Ascending aorta (tissue), 2 donors: Measurements from ENCODE around the gene FOXJ2. TPM values are rescaled to one million over a fixed set of nuclear protein-coding genes. Genes with fewer than 3 reads are reported as not detected.
"Not testable (repeated sequence)": the region's sequence is repeated elsewhere in the genome, so short reads cannot be mapped to it uniquely, and the experiment has no call there.

Experiments used
- DNase-seq, 2 donors: peaks; one replicate each; pipeline ENCODE4 v3.0.0-alpha.2; 2019; ENCODE audit warnings: low spot score in 2 of 2
- H3K27ac ChIP-seq, 2 donors: fragments of 200-600 bp; sonication (generic); one replicate each; pipeline ENCODE4 v1.5.1; 2016 to 2017; ENCODE audit warnings: mild to moderate bottlenecking in 1 of 2
- H3K27me3 ChIP-seq: fragments of 200-600 bp; sonication (generic); one replicate; pipeline ENCODE4 v1.5.1; 2017
- H3K36me3 ChIP-seq, 2 donors: fragments of 200-600 bp; sonication (generic); one replicate each; pipeline ENCODE4 v1.5.1; 2016
- H3K4me1 ChIP-seq, 2 donors: fragments of 200-600 bp; sonication (generic); one replicate each; pipeline ENCODE4 v1.5.1; 2016 to 2017; ENCODE audit warnings: mild to moderate bottlenecking in 1 of 2
- H3K4me3 ChIP-seq, 2 donors: fragments of 200-600 bp; sonication (generic); one replicate each; pipeline ENCODE4 v1.5.1; 2016 to 2017; ENCODE audit warnings: mild to moderate bottlenecking in 1 of 2
- H3K9me3 ChIP-seq, 2 donors: fragments of 200-600 bp; sonication (generic); one replicate each; pipeline ENCODE4 v1.5.1; 2016
- CTCF ChIP-seq, 3 experiments: fragments of 200-600 bp in 2 of 3; fragments of 450-650 bp in 1 of 3; sonication (generic) in 2 of 3; IDR thresholded peaks; one replicate each; pipeline ENCODE4 v1.5.1; 2016 to 2019; ENCODE audit warnings: antibody characterized with exemption in 3 of 3, mild to moderate bottlenecking in 1 of 3, moderate library complexity in 1 of 3
- intact Hi-C: fragments of 100-400 bp; cut with DNase I; formaldehyde crosslinking; loops from one replicate; pipeline ENCODE4 v1.15.1; 2023
- total RNA-seq: library from RNA; depleted of rRNA; stranded (reverse); fragments of >200 nt; gene quantifications from one replicate; pipeline ENCODE4 v1.1.0, GENCODE V29; 2016

The FOXJ2 gene
- total RNA-seq, 1 donor from 2014 or later, result 17.1 TPM

- peak in 1 of 2 donors; percentile 54 for DNase-seq
- no peaks in the 10 kb centered on the region for H3K27me3 ChIP-seq
- H3K27ac ChIP-seq, result peak overlapping the region in 1 of 2 donors; percentile 100
- H3K36me3 ChIP-seq, result no peaks in the 10 kb centered on the region
- H3K9me3 ChIP-seq, result no peaks in the 10 kb centered on the region
- H3K4me3 ChIP-seq, result no peak overlapping the region
- TF ChIP-seq CTCF (IDR thresholded peaks at IDR 0.05), result no peak
- intact Hi-C loops, result loop anchor here (1.0 to 5.0 kb wide), 3 partner anchors 57 to 669 kb away; partner anchors contain the start of gene RIMKLB
- peaks cover 0 to 4% of the 10 kb centered on the region in 2 donors for H3K4me1 ChIP-seq
Measured at GRCh38 chr12:8027856-8028255, 4.7 kb upstream of the FOXJ2 start.

- intact Hi-C loops, result loop anchor here (5.0 kb wide), 1 partner anchor 669 kb away; the partner anchor contains the start of gene RIMKLB
Measured at GRCh38 chr12:8028267-8028666, 4.2 kb upstream of the FOXJ2 start.

GRCh38 chr12:8030189-8030588, 2.3 kb upstream of the FOXJ2 start:
- H3K4me3 ChIP-seq, result no peak overlapping the region
- no peaks in the 10 kb centered on the region for H3K36me3 ChIP-seq
- DNase-seq, result no peak
- no peaks in the 10 kb centered on the region for H3K27me3 ChIP-seq
- intact Hi-C loops, result loop anchor here (10.0 kb wide), 2 partner anchors 925 to 1085 kb away; partner anchors contain the start of gene A2M
- TF ChIP-seq CTCF (IDR thresholded peaks at IDR 0.05), result no peak
- H3K9me3 ChIP-seq, result no peaks in the 10 kb centered on the region
- H3K4me1 ChIP-seq, result peaks cover 2 to 6% of the 10 kb centered on the region in 2 donors
- H3K27ac ChIP-seq, result no peak overlapping the region

More at GRCh38 chr12:8028267-8028666, 4.2 kb upstream of the FOXJ2 start:
- DNase-seq, result peak in 1 of 2 donors; percentile 55
- TF ChIP-seq CTCF (IDR thresholded peaks at IDR 0.05), result no peak
- Histone ChIP-seq H3K36me3 (no peaks in the 10 kb centered on the region), H3K27ac (no peak overlapping the region), H3K4me3 (no peak overlapping the region), H3K9me3 (no peaks in the 10 kb centered on the region), H3K27me3 (no peaks in the 10 kb centered on the region), H3K4me1 (peaks cover 0 to 4% of the 10 kb centered on the region in 2 donors)

- not testable (repeated sequence) for H3K36me3 ChIP-seq, H3K4me3 ChIP-seq, H3K27me3 ChIP-seq, DNase-seq, H3K27ac ChIP-seq, H3K9me3 ChIP-seq
- intact Hi-C loops, result loop anchor here (10.0 kb wide), 2 partner anchors 924 to 1084 kb away; partner anchors contain the start of gene A2M
- H3K4me1 ChIP-seq, result peaks cover 6 to 11% of the 10 kb centered on the region in 2 donors
Measured at GRCh38 chr12:8031017-8031416, 1.5 kb upstream of the FOXJ2 start.

GRCh38 chr12:8031872-8032241, 659 bp upstream of the FOXJ2 start:
- DNase-seq, result no peak
- intact Hi-C loops, result loop anchor here (2.0 to 10.0 kb wide), 3 partner anchors 49 to 1083 kb away; partner anchors contain the start of gene A2M
- peaks cover 11 to 15% of the 10 kb centered on the region in 2 donors for H3K4me1 ChIP-seq
- peak overlapping the region; percentile 97 to 99 for H3K27ac ChIP-seq
- H3K9me3 ChIP-seq, result no peaks in the 10 kb centered on the region
- H3K4me3 ChIP-seq, result peak overlapping the region; percentile 81 to 83
- H3K27me3 ChIP-seq, result no peaks in the 10 kb centered on the region
- H3K36me3 ChIP-seq, result no peaks in the 10 kb centered on the region
- no peak for TF ChIP-seq CTCF (IDR thresholded peaks at IDR 0.05)

- Histone ChIP-seq H3K4me1 (peaks cover 14 to 29% of the 10 kb centered on the region in 2 donors), H3K9me3 (no peaks in the 10 kb centered on the region), H3K36me3 (no peaks in the 10 kb centered on the region), H3K27ac (peak overlapping the region; percentile 97 to 99), H3K27me3 (no peaks in the 10 kb centered on the region), H3K4me3 (peak overlapping the region; percentile 81 to 83)
- TF ChIP-seq CTCF (IDR thresholded peaks at IDR 0.05), result no peak
- DNase-seq, result peak in 1 of 2 donors; percentile 85
- intact Hi-C loops, result loop anchor here (2.0 to 10.0 kb wide), 3 partner anchors 47 to 1081 kb away; partner anchors contain the start of gene A2M
Measured at GRCh38 chr12:8033153-8034044, 883 bp downstream of the FOXJ2 start.
